Activated T-cell treated with anti-CD3 and anti-CD28 coated beads for 4 hours (primary cell): ENCODE measurements around the gene KIAA1586.
"Not testable (repeated sequence)": the region's sequence is repeated elsewhere in the genome, so short reads cannot be mapped to it uniquely, and the experiment has no call there.

ENCODE experiments used
- DNase-seq: peaks from one replicate; pipeline ENCODE4 v3.0.0-alpha.2; 2020

The KIAA1586 gene

DNA sequence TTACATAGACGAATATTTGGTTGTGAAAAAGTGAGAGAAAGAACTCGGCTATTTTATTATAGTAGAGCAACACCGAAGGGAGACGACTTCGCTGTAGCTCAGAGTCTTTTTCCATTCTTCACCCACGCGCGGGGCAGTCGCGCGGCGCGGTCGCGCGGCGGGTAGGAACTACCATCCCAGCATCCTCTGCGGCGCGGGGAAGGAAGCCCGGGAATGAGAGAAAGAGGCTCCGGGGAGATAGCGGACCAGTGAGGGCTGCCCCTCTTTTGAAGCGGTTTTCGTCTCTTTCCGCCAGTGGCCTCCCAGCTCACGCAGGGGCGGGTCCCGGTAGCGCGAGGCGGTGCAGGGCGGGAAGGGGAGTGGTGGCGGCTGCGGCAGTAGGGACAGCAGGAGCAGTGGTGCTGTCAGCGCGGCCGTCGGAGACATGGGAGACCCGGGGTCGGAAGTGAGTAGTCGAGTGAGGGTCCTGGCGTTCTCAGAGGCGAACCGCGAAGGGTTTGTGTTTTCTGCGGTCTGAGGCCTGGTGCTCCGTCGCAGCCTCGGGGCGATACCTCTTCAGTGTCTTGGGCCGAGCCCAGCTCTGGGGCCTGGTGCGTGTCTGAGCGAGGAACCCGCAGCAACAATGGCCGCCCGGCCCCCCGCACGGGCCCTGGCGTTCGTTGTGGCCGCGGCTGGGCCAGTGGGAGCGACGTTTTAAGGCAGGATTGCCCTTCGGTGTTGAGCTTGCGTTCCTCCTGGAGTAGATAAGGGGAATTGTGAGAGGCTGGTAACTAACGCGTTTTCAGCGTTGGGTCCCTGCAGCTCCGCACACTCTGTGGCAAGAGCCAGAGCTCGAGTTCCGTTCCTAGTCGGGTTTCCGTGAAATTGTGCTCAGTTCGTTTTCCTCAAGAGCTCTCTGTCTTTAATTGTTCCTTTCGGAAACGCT lies at the start of gene KIAA1586:
Gene KIAA1586, plus strand, starts transcription at position 362 of the 925 bp plus-strand sequence. Its CDS starts 63 bp downstream, at position 425.
- peak; percentile 72 for DNase-seq

- DNase-seq, result no peak
Observed at GRCh38 chr6:56999049-56999448, 47.4 kb upstream of the KIAA1586 start.

GRCh38 chr6:56999748-57000147 lies 46.7 kb upstream of the KIAA1586 start:
- DNase-seq, result not testable (repeated sequence)

DNA sequence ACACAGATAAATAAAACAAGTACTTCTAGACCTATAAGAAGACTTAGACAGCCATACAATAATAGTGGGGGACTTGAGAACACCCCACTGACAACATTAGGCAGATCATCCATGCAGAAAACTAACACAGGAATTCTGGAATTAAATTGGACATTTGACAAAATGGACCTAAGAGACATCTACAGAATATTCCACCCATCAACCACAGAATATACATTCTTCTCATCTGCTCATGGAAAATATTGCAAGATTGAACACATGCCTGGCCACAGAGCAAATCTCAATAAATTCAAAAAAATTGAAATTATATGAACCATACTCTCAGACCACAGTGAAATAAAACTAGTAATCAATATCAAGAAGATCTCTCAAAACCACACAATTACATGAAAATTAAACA lies 44.3 kb upstream of the KIAA1586 start:
- no peak for DNase-seq

- no peak for DNase-seq
Observed at GRCh38 chr6:57004292-57004691, 42.2 kb upstream of the KIAA1586 start.

DNA sequence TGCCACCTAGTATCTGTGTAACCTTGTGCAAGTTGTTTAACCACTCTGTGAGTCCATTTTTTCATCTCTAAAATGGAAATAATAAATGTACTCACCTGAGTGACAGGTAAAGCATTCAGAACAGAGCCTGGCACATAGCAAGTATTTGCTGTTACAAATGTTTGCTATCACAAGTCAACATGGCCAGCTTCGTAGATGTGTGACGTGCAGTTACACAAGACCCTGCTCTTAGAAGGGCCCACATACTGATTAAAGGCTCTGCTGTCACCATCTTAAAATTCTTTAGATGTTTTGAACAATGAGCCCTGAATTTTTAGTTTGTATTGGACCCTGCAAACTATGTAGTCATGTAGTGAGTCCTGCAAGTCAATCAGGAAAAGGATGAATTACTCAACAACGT lies 40.4 kb upstream of the KIAA1586 start:
- DNase-seq, result no peak

DNA sequence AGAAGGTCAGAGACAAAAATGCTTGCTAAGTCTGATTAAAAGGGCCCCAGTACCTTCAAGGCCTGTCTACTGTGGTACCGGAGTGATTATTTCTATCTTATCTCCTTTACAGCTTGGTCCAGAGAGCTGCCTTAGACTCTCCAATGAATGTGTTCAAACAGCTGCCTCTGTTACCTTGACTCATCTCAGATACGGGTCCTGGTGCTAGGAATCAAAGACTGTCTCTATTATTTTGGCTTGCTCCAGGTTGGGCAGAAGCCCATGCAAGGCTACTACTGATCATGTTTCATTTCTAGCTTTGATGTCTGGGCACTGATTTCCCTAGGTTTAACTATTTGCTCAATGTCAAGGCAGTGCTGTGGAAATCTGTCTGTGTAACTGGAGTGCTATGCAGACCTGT lies 38.4 kb upstream of the KIAA1586 start:
- not testable (repeated sequence) for DNase-seq

- no peak for DNase-seq
Observed at GRCh38 chr6:57013521-57013926, 33.0 kb upstream of the KIAA1586 start.

- no peak for DNase-seq
Observed at GRCh38 chr6:57017069-57017468, 29.4 kb upstream of the KIAA1586 start.

- DNase-seq, result no peak
Observed at GRCh38 chr6:57017841-57018240, 28.7 kb upstream of the KIAA1586 start.

DNA sequence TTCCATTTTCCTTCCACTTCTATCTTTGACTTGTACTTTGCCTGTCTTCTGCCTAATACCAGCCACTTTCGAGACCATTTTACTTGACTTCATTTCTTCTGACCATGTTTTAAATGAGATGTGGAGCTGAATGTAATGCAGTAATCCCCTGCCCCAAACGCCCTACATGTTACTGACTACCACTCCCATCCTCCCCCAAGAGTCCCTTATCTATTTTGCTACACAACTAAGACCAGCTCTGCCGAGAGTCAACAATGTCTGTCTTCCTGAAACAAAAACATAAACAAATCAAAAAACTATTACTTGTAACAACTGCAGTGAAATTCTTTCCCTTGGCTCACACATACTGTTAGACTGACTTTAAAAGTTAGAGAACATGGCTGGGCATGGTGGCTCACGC lies 27.1 kb upstream of the KIAA1586 start:
- DNase-seq, result no peak

- DNase-seq, result no peak
Observed at GRCh38 chr6:57021086-57021720, 25.3 kb upstream of the KIAA1586 start.

DNA sequence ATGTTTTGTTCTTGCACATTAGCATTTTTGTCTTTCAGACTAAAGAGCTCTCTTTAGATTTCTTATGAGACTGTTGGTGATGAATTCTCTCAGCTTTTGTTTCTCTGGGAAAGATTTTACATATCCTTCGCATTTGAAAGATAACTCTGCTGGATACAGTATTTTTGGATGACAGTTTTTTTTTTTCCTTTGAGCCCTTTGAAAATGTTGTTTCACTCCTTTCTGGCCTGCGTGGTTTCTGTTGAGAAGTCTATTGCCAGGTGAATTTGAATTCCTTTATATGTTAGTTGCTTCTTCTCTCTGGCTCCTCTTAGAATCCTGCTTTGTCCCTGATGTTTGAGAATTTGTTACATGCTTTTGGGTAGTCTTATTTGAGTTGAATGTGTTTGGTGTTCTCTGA lies 22.2 kb upstream of the KIAA1586 start:
- DNase-seq, result no peak

- DNase-seq, result no peak
Observed at GRCh38 chr6:57024775-57025174, 21.7 kb upstream of the KIAA1586 start.

DNA sequence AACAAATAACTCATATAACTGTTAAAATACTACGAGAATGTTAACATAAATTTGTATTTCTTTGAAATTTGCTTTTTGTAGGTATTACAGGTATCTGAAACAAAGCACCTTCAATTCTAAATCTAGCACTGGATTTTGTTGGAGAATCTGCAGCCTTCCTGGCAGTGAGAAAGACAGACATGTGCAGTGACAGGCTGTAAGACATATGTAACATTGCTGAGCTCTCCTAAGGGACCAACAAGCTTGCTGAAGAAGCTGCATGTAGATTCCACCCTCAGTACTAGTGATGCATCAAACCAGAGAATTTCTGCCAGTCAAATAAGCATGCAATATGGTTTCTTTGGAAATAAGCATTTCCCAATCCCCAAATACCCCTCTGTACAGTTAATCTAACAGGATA lies 20.5 kb upstream of the KIAA1586 start:
- no peak for DNase-seq

- no peak for DNase-seq
Observed at GRCh38 chr6:57027301-57027700, 19.2 kb upstream of the KIAA1586 start.

DNA sequence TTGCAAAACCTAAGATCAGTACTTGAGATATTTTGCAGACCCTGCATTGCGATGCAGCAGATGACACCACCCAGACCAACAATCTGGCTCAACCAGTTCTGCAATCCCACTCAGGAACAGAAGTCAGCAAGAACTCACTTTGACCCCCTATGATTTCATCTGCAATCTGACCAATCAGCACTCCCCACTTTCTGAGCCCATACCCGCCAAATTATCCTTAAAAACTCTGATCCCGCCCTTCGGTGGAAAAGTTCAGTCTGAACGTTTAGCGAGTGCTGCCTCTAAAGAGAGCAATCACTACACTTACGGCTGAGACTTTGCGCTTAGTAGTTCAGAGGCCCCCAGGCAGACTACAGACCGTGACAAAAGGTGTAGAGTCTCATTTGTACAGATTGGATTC lies 17.3 kb upstream of the KIAA1586 start:
- no peak for DNase-seq

- no peak for DNase-seq
Observed at GRCh38 chr6:57033228-57033627, 13.3 kb upstream of the KIAA1586 start.

DNA sequence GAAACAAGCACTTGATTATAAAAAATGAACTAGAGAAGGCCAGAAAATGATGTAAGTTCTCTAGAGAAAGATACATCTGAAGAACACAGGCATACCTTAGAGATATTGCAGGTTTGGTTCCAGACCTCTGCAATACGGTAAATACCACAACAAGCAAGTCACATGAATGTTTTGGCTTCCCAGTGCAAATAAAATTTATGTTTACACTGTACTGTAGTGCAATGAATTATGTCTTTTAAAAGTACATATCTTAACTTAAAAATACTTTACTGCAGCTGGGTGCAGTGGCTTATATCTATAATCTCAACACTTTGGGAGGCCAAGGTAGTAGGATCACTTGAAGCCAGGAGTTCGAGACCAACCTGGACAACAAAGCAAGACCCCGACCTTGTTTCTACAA lies 10.9 kb upstream of the KIAA1586 start:
- no peak for DNase-seq

- DNase-seq, result no peak
Observed at GRCh38 chr6:57038906-57039305, 7.6 kb upstream of the KIAA1586 start.

- no peak for DNase-seq
Observed at GRCh38 chr6:57040011-57040410, 6.5 kb upstream of the KIAA1586 start.

DNA sequence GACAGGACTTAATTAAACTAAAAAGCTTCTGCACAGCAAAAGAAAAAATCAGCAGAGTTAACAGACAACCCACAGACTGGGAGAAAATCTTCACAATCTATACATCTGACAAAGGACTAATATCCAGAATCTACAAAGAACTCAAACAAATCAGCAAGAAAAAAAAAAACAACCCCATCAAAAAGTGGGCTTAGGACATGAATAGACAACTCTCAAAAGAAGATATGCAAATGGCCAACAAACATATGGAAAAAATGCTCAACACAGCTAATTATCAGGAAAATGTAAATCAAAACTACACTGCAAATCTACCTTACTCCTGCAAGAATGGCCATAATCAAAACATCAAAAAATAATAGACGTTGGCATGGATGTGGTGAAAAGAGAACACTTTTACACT lies 2.4 kb upstream of the KIAA1586 start:
- DNase-seq, result not testable (repeated sequence)

- no peak for DNase-seq
Observed at GRCh38 chr6:57044568-57044967, 1.9 kb upstream of the KIAA1586 start.

GRCh38 chr6:57047257-57047585 lies 728 bp downstream of the KIAA1586 start:
- DNase-seq, result not testable (repeated sequence)
